Ureter (tissue), 1 donor: ENCODE measurements around the gene SLC18A3. TPM values are rescaled to one million over a fixed set of nuclear protein-coding genes. Genes with fewer than 3 reads are reported as not detected.

Experiments used
- DNase-seq: peaks from one replicate; pipeline ENCODE4 v3.0.0-alpha.2; 2020; ENCODE audit warnings: low spot score
- total RNA-seq: library from RNA; stranded (reverse); gene quantifications from one replicate; pipeline ENCODE4 v1.2.4, GENCODE V29; 2023
- donor health status: DM: yes; HTN: yes; CAD: no.

Gene SLC18A3
- total RNA-seq, 1 donor from 2014 or later, result not detected

GRCh38 chr10:49611166-49611815, 1.2 kb downstream of the SLC18A3 start:
- no peak for DNase-seq

DNA sequence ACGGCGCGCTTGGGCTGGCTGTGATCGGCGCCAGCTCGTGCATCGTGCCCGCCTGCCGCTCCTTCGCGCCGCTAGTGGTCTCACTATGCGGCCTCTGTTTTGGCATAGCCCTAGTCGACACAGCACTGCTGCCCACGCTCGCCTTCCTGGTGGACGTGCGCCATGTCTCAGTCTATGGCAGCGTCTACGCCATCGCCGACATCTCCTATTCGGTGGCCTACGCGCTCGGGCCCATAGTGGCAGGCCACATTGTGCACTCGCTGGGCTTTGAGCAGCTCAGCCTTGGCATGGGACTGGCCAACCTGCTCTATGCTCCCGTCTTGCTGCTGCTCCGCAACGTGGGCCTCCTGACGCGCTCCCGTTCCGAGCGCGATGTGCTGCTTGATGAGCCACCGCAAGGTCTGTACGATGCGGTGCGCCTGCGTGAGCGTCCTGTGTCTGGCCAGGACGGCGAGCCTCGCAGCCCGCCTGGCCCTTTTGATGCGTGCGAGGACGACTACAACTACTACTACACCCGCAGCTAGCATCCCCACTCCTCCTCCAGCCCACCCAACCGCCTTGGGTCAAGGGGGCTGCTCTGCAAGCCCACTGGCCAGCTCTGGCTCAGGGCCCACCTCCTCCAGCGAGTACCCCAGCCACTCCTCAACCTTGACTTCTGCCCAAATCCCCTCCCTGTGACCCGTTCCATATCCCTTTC, 1.9 kb downstream of the SLC18A3 start:
- no peak for DNase-seq

GRCh38 chr10:49612513-49613164, 2.5 kb downstream of the SLC18A3 start:
- DNase-seq, result no peak

GRCh38 chr10:49613165-49613881, 3.2 kb downstream of the SLC18A3 start:
- no peak for DNase-seq

DNA sequence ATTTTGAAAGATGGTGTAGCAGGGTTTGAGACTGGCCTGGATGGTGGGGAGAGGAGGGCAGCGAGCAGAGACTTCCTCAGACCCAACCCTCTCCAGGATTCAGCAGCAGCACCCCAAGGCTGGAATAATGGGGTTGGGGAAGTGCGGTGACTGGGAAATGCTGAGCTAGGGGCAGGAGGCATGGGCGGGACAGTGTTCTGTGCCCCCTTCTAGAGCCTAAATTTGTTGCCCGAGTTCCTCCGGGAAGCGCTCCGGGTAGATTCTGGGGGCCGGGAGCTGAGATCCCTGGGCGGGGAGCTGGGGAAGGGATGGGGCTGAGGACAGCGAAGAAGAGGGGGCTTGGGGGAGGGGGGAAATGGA, 3.8 kb downstream of the SLC18A3 start, which contains the start of gene CHAT:
Gene CHAT, plus strand, starts transcription at position 156 of the 360 bp plus-strand sequence. Its CDS starts 153 bp downstream, at position 309.
- DNase-seq, result no peak

- no peak for DNase-seq
Measured at GRCh38 chr10:49614242-49615198, 4.4 kb downstream of the SLC18A3 start.

GRCh38 chr10:49615213-49615612, 5.1 kb downstream of the SLC18A3 start:
- DNase-seq, result no peak

DNA sequence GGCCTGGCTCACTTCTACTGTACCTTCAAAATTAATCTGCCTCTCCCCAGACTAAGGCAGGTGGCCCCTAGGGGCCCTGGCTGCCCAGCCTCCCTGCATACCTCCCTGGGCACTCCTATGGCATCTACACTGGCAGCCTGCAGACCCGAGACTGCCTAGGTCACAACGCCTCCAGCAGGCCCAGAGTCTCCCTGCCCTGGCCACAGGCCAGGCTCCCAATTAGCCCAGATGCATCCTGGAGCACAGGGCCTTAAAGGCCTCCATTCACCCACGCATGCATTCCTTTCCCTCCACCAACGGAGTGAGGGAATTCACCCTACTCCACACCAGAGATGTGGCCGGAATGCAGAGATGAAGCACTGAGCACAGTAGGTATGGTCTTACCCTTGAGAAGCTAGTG, 5.6 kb downstream of the SLC18A3 start:
- no peak for DNase-seq

GRCh38 chr10:49616421-49617101, 6.5 kb downstream of the SLC18A3 start:
- DNase-seq, result no peak

- DNase-seq, result no peak
Measured at GRCh38 chr10:49617121-49618020, 7.3 kb downstream of the SLC18A3 start.

DNA sequence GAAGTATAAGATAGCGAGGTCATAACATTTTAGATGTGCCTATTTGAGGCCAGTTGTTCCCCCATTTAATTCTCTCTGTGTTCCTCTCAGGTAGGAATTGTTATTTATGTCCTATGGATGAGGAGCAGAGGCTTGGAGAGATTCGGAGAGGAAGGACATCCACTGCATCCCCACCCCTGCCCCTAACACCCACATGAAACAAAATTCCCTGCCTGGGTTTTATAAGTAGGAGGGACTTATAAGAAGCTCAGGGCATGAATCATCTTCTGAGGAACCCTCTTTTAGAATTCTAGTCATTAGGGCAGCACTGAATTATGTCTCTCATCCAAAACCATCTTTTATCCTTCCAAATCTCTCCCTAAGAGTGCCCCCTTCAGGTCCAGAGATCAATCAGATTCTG, 8.7 kb downstream of the SLC18A3 start:
- no peak for DNase-seq

GRCh38 chr10:49619613-49620012, 9.5 kb downstream of the SLC18A3 start:
- DNase-seq, result no peak

DNA sequence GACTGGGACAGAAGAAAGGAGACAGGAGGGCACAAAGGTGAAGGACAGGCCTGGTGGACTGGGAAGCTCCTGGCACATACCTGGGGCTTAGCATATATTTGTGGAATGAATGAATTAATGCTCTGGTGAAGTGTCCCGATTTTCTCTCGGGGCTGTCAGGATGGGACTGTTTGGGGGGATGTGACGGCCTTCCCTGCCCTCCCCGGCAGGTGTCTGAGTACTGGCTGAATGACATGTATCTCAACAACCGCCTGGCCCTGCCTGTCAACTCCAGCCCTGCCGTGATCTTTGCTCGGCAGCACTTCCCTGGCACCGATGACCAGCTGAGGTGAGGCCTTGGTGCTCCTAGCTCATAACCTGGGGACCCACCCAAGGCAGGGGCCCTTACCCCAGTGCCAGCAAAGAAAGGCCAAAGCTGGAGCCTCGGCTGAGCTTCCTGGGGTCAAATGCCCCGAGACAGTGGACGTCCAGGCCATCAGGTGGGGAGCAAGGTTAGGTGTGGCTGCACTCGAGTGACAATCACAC, 10.2 kb downstream of the SLC18A3 start:
- DNase-seq, result no peak

DNA sequence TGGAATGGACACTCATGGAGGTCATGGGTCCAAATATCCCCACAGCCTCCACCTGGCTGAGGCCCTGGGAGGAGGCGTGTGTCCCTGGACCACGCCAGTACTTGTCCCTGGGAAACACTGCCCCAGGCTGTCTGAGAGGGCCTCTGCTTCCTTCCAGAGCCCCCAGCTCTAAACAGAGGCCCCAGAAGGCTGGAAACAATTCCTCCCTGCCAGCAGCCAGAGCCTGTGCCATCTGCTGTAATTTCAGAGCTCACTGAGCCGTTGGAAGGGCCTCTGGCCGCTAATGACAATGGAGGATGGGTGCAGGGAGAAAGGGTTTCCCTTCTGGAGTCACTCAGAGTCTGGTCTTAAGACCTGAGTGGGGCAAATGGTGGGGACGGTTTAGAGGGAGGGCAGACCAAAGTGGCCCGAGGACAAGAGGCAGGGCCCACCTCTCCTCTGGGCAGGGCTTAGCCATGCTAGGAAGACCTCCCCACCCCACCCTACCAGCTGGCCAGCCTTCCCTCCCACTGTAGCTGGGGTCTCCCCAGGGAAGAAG, 10.8 kb downstream of the SLC18A3 start:
- DNase-seq, result no peak

DNA sequence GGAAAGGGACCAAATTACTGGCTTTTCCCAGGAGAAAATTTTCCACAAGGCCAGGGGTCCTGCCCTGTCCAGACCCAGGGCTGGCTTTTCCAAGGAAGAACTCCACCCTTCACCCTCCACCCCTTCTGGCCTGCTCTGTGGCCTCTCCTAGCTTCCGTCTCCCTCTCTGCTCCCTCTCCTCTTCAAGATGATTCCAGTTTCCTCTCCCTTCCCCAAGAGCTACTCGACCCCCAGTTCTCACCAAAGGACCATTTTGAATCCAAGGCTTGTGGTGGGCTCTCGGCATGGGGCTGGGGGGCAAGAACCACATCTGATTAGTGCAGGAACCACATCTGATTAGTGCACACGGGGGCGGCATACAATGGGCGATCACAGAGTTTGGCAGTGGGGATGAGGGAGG, 11.5 kb downstream of the SLC18A3 start:
- no peak for DNase-seq

- no peak for DNase-seq
Measured at GRCh38 chr10:49622426-49623425, 12.6 kb downstream of the SLC18A3 start.

DNA sequence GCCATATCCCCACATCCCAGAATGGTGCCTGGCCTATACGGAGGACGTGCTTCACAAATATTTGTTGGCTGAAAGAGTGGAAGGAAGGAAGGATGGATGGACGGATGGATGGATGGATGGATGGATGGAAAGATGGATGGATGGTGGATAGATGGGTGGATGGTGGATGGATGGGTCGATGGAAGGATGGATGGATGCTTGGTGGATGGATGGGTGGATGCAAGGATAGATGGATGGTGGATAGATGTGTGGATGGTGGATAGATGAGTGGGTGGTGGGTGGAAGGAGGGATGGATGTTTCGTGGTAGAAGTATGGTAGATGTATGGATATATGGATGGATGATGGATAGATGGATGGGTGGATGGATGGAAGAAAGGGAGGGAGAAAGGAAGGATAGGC, 14.5 kb downstream of the SLC18A3 start:
- no peak for DNase-seq

DNA sequence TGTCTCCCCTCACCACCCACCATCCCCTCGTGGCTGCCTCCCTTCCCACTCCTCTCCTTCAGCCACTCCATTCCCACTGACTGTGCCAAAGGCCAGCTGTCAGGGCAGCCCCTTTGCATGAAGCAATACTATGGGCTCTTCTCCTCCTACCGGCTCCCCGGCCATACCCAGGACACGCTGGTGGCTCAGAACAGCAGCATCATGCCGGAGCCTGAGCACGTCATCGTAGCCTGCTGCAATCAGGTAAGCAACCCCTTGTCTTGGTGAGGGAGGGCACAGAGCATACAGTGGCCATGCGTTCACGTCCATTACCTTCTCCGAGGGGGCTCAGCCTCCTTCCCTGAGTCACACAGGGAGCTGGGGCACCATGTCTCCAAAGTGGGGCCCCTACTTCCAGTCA, 15.3 kb downstream of the SLC18A3 start:
- no peak for DNase-seq
